K562 (cell line): ENCODE data around the gene TMEM43. TPM values are rescaled to one million over a fixed set of nuclear protein-coding genes. Genes with fewer than 3 reads are reported as not detected.
"Not testable (repeated sequence)": the region's sequence is repeated elsewhere in the genome, so short reads cannot be mapped to it uniquely, and the experiment has no call there.

Source experiments
- ATAC-seq: fragments of 200-7000 bp; cut with Tn5 transposase; 3 replicates; pipeline ENCODE4 v1.9.1; 2020; ENCODE audit warnings: moderate library complexity
- BruUV-seq: library from RNA; stranded (reverse); fragments of 400-500 nt; replicated peaks from 2 replicates; lab custom pipeline; 2021; lab: Mats Ljungman, UMichigan
- CTCF ChIA-PET: fragments of 300-600 bp; formaldehyde crosslinking; extraction: SDS; loops from one replicate; lab custom pipeline; 2021; ENCODE audit warnings: low intra/inter-chr PET ratio; lab: Yijun Ruan, JAX
- POLR2A ChIA-PET: fragments of 300-600, 350-650 bp; sonication (Branson Sonifier 250); formaldehyde crosslinking; extraction: SDS; loops from one replicate; lab custom pipeline; 2021; ENCODE audit warnings: antibody characterized with exemption, inconsistent platforms; lab: Yijun Ruan, JAX
- DNase-seq, 4 experiments: peaks; one replicate each; pipeline versions ENCODE4 v3.0.0 to v3.0.0-alpha.2; 2011 to 2018; ENCODE audit warnings: low spot score in 3 of 4, mixed read lengths in 3 of 4; ENCODE audit errors: extremely low read depth in 1 of 4
- FAIRE-seq: peaks from 2 replicates; lab custom pipeline; 2011; peaks lifted over from hg19 to GRCh38; lab: Jason Lieb, UNC
- H2AFZ ChIP-seq: 2 replicates; pipeline ENCODE4 v1.6.0; 2011; ENCODE audit warnings: low read depth, low read length, control low read depth, inconsistent platforms
- H3K27ac ChIP-seq: fragments of 200-600 bp; 3 replicates; pipeline ENCODE4 v1.8.0; 2011; ENCODE audit warnings: low read depth, mild to moderate bottlenecking, control low read depth, inconsistent platforms, low read length, moderate library complexity, mixed read lengths; ENCODE audit errors: extremely low read depth
- H3K27me3 ChIP-seq, 2 experiments: fragments of 300-600 bp in 1 of 2; 2 replicates in 1 of 2; 3 replicates in 1 of 2; pipeline versions ENCODE4 v1.6.0 to v1.8.0; 2011; ENCODE audit warnings: inconsistent platforms in 2 of 2, low read length in 2 of 2, mild to moderate bottlenecking in 1 of 2, mixed read lengths in 1 of 2, moderate library complexity in 1 of 2; ENCODE audit not compliant: control insufficient read depth in 2 of 2, insufficient read depth in 2 of 2
- H3K36me3 ChIP-seq: fragments of 300-600 bp; 3 replicates; pipeline ENCODE4 v1.8.0; 2011; ENCODE audit warnings: mild to moderate bottlenecking, low read length, inconsistent platforms; ENCODE audit not compliant: control insufficient read depth, insufficient read depth
- H3K4me1 ChIP-seq, 2 experiments: fragments of 200-600 bp in 1 of 2; replicated peaks in 1 of 2; 2 replicates in 1 of 2; 3 replicates in 1 of 2; pipeline versions ENCODE4 v1.5.1 to v1.8.0; 2011; ENCODE audit warnings: inconsistent platforms in 2 of 2, low read length in 2 of 2, mild to moderate bottlenecking in 1 of 2, mixed read lengths in 1 of 2, moderate library complexity in 1 of 2; ENCODE audit not compliant: control insufficient read depth in 2 of 2, insufficient read depth in 2 of 2
- H3K4me2 ChIP-seq: 2 replicates; pipeline ENCODE4 v1.6.1; 2011; ENCODE audit warnings: low read length, control low read depth, inconsistent platforms, mixed read lengths; ENCODE audit not compliant: insufficient read depth
- H3K4me3 ChIP-seq: fragments of 200-600 bp; sonication (generic), shearing (Covaris generic); 2 replicates; pipeline ENCODE4 v1.5.1; 2016; ENCODE audit warnings: control low read depth, inconsistent platforms
- H3K79me2 ChIP-seq: fragments of 200-600 bp; 3 replicates; pipeline ENCODE4 v1.8.0; 2011; ENCODE audit warnings: low read length, inconsistent platforms; ENCODE audit not compliant: control insufficient read depth, insufficient read depth
- H3K9ac ChIP-seq, 2 experiments: 2 replicates each; pipeline versions ENCODE4 v1.6.0 to v1.6.1; 2011; ENCODE audit warnings: low read depth in 2 of 2, low read length in 2 of 2, control low read depth in 1 of 2, inconsistent platforms in 1 of 2, mild to moderate bottlenecking in 1 of 2, mixed read lengths in 1 of 2; ENCODE audit not compliant: insufficient read depth in 1 of 2
- H3K9me1 ChIP-seq: one replicate; pipeline ENCODE4 v1.6.0; 2011; ENCODE audit warnings: inconsistent platforms, mild to moderate bottlenecking, low read length, moderate library complexity; ENCODE audit not compliant: control insufficient read depth, insufficient read depth
- H3K9me3 ChIP-seq: replicated peaks from 2 replicates; pipeline ENCODE4 v1.5.1; 2011; ENCODE audit warnings: low read depth, low read length, inconsistent platforms; ENCODE audit not compliant: control insufficient read depth, insufficient read depth
- H4K20me1 ChIP-seq: replicated peaks from 2 replicates; pipeline ENCODE4 v1.6.1; 2011; ENCODE audit warnings: low read length, inconsistent platforms, mixed read lengths; ENCODE audit not compliant: control insufficient read depth, insufficient read depth
- GATAD2B ChIP-seq: fragments of 450-650 bp; IDR thresholded peaks from 2 replicates; pipeline ENCODE4 v1.6.1; 2017; ENCODE audit warnings: mild to moderate bottlenecking, borderline replicate concordance
- RBFOX2 ChIP-seq: fragments of 200-400 bp; formaldehyde crosslinking; IDR thresholded peaks from 2 replicates; pipeline ENCODE4 v1.6.1; 2017; ENCODE audit warnings: low read depth, mild to moderate bottlenecking, low read length, moderate library complexity
- RBM25 ChIP-seq: fragments of 200-400 bp; formaldehyde crosslinking; IDR thresholded peaks from 2 replicates; pipeline ENCODE4 v1.6.1; 2018; ENCODE audit warnings: low read length, low read depth, moderate library complexity; ENCODE audit not compliant: severe bottlenecking
- THAP7 ChIP-seq: fragments of 250-450 bp; sonication (Bioruptor Pico); IDR thresholded peaks from 2 replicates; pipeline ENCODE4 v1.5.0; 2021
- ZNF121 ChIP-seq: sonication (generic); formaldehyde crosslinking; conservative IDR thresholded peaks from 2 replicates; pipeline ENCODE4 v1.8.0; 2022; ENCODE audit warnings: missing genetic modification reagents
- WGBS: fragments of 100-300 bp; shearing (Covaris generic); methylation state at CpG from one replicate; pipeline ENCODE4 v1.1.6; 2016; ENCODE audit warnings: low coverage, mixed read lengths; ENCODE audit not compliant: insufficient coverage; ENCODE audit errors: missing lambda C conversion rate; 5-methylcytosine and 5-hydroxymethylcytosine counted together
- in situ Hi-C: fragments of 300-500 bp; cut with MboI; formaldehyde crosslinking; loops from 4 replicates; pipeline ENCODE4 v1.15.0; 2018; ENCODE audit warnings: inconsistent platforms, mixed read lengths
- intact Hi-C: fragments of 100-400 bp; cut with micrococcal nuclease; formaldehyde crosslinking; loops from 2 replicates; pipeline ENCODE4 v1.14.2; 2022
- polyA plus RNA-seq, 8 experiments: library from polyadenylated mRNA; depleted of rRNA in 4 of 8; stranded (reverse) in 5 of 8; unstranded in 3 of 8; fragments of >200 nt; fragmentation: Nextera tagmentation in 2 of 8; fragmentation: Illumina TruSeq in 1 of 8; extraction: Ambion mirVana in 2 of 8; extraction: Trizol in 1 of 8; gene quantifications; 2 replicates each; pipeline versions ENCODE4 v1.2.1 to v1.2.3, GENCODE V29; 2011 to 2014; ENCODE audit warnings: inconsistent platforms in 1 of 8, missing spikeins in 1 of 8
- total RNA-seq, 7 experiments: library from RNA; depleted of rRNA in 6 of 7; stranded (reverse); fragments of >200 nt in 6 of 7; fragmentation: Illumina TruSeq in 2 of 7; extraction: Trizol in 2 of 7; gene quantifications; 2 replicates each; pipeline versions ENCODE4 v1.2.1 to v1.2.3, GENCODE V29; 2011 to 2021; ENCODE audit warnings: low replicate concordance in 1 of 7

The TMEM43 gene
- total and polyA plus RNA-seq, 9 of the 15 experiments (the other 6 are each of a cell fraction or from before 2014, with no cell fraction given), result 16.7 to 46.1 (median 35.7) TPM

DNA sequence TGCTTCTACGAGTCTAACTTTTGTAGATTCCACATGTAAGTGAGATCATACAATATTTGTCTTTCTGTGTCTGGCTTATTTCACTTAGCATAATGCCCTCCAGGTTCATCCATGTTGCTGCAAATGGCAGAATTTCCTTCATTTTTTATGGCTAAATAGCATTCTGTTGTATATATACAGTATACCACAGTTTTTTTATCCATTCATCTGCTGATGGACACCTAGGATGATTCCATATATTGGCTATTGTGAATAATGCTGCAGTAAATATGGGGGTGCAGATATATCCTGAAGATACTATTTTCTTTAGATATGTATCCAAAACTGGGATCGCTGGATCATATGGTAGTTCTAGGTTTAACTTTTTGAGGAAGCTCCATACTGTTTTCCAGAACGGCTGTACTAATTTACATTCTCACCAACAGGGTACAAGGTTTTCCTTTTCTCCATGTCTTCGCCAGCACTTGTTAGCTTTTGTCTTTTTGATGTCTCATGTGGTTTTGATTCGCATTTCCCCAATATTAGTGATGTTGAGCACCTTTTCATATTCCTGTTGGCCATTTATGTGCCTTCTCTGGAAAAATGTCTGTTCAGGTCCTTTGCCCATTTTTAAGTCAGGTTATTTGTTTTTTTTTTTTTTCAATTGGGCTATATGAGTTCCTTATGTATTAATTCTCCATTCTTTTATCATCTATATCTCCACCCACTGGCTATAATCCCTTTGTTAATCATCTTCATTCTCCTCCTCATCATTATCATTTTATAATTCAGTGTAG is 27.0 kb upstream of the TMEM43 start (continued):
- no peak for TF ChIP-seq THAP7
- TF ChIP-seq RBFOX2, result no peak
- no peak for TF ChIP-seq GATAD2B
- TF ChIP-seq, all 486 proteins: peak for 1

- not testable (repeated sequence) for H2AFZ ChIP-seq, H3K9me3 ChIP-seq, H3K4me2 ChIP-seq
- 83% methylated on average over 5 of the region's 5 CpGs for WGBS
- TF ChIP-seq ZNF121 (CRISPR knock-in tag), result peak; percentile 63; the same call in 1 of the 2 replicates
- peak; percentile 19 for TF ChIP-seq RBM25
- TF ChIP-seq, all 486 proteins: peak for 2; not testable (repeated sequence) for 484
- H3K27me3 ChIP-seq, CTCF ChIA-PET, ATAC-seq, DNase-seq, H3K4me3 ChIP-seq, intact Hi-C loops, H3K27ac ChIP-seq, FAIRE-seq, BruUV-seq, H3K4me1 ChIP-seq, POLR2A ChIA-PET, in situ Hi-C loops, H3K79me2 ChIP-seq, H4K20me1 ChIP-seq, H3K9ac ChIP-seq, H3K9me1 ChIP-seq: not testable (repeated sequence)
- H3K36me3 ChIP-seq, result peaks cover 35% of the 10 kb centered on the region
Observed at GRCh38 chr3:14109821-14110220, 15.0 kb upstream of the TMEM43 start.
